Duodenal mucosa (tissue), 2 donors: ENCODE data around the gene ELMO1.

Experiments
- H3K27ac ChIP-seq: one replicate; pipeline ENCODE4 v1.7.0; 2013; ENCODE audit warnings: low read depth, low read length
- H3K27me3 ChIP-seq, 2 donors: one replicate each; pipeline ENCODE4 v1.7.0; 2013; ENCODE audit warnings: low read length in 2 of 2, control low read depth in 1 of 2; ENCODE audit not compliant: insufficient read depth in 2 of 2, control insufficient read depth in 1 of 2
- H3K36me3 ChIP-seq, 2 donors: one replicate each; pipeline ENCODE4 v1.7.0; 2013; ENCODE audit warnings: low read length in 2 of 2, control low read depth in 1 of 2; ENCODE audit not compliant: insufficient read depth in 2 of 2, control insufficient read depth in 1 of 2
- H3K4me1 ChIP-seq, 2 donors: one replicate each; pipeline ENCODE4 v1.7.0; 2013; ENCODE audit warnings: low read length in 2 of 2, control low read depth in 1 of 2; ENCODE audit not compliant: insufficient read depth in 2 of 2, control insufficient read depth in 1 of 2
- H3K4me3 ChIP-seq, 2 donors: one replicate each; pipeline ENCODE4 v1.7.0; 2013; ENCODE audit warnings: low read length in 2 of 2, low read depth in 1 of 2
- H3K9ac ChIP-seq, 2 donors: one replicate each; pipeline ENCODE4 v1.7.0; 2013; ENCODE audit warnings: low read length in 2 of 2, low read depth in 1 of 2
- H3K9me3 ChIP-seq, 2 donors: one replicate each; pipeline ENCODE4 v1.7.0; 2013; ENCODE audit warnings: low read length in 2 of 2, control low read depth in 1 of 2; ENCODE audit not compliant: control insufficient read depth in 1 of 2

ELMO1 gene

GRCh38 chr7:37352974-37353948 is 95.4 kb downstream of the ELMO1 start:
- Histone ChIP-seq H3K27ac (no peak overlapping the region), H3K4me3 (peak overlapping the region; percentile 58 to 70), H3K9me3 (no peaks in the 10 kb centered on the region), H3K27me3 (no peaks in the 10 kb centered on the region), H3K9ac (peak overlapping the region in 1 of 2 donors; percentile 60), H3K36me3 (no peaks in the 10 kb centered on the region), H3K4me1 (peaks cover 0 to 7% of the 10 kb centered on the region in 2 donors)

GRCh38 chr7:37352251-37352880 is 96.3 kb downstream of the ELMO1 start:
- Histone ChIP-seq H3K27ac (no peak overlapping the region), H3K9me3 (no peaks in the 10 kb centered on the region), H3K4me3 (peak overlapping the region in 1 of 2 donors; percentile 58), H3K27me3 (no peaks in the 10 kb centered on the region), H3K36me3 (no peaks in the 10 kb centered on the region), H3K9ac (peak overlapping the region in 1 of 2 donors; percentile 60), H3K4me1 (peaks cover 0 to 7% of the 10 kb centered on the region in 2 donors)

- H3K27ac ChIP-seq = no peak overlapping the region
- H3K9ac ChIP-seq = no peak overlapping the region
Observed at GRCh38 chr7:37351716-37352115, 96.9 kb downstream of the ELMO1 start.

GRCh38 chr7:37349979-37350590 is 98.6 kb downstream of the ELMO1 start:
- Histone ChIP-seq H3K9me3 (no peaks in the 10 kb centered on the region), H3K36me3 (no peaks in the 10 kb centered on the region), H3K4me1 (peaks cover 0 to 8% of the 10 kb centered on the region in 2 donors), H3K27ac (no peak overlapping the region), H3K9ac (no peak overlapping the region), H3K27me3 (no peaks in the 10 kb centered on the region), H3K4me3 (no peak overlapping the region)

More at GRCh38 chr7:37351716-37352115, 96.9 kb downstream of the ELMO1 start:
- H3K36me3 ChIP-seq = no peaks in the 10 kb centered on the region
- H3K9me3 ChIP-seq = no peaks in the 10 kb centered on the region
- H3K27me3 ChIP-seq = no peaks in the 10 kb centered on the region
- H3K4me1 ChIP-seq = peaks cover 0 to 7% of the 10 kb centered on the region in 2 donors
- H3K4me3 ChIP-seq = no peak overlapping the region

GRCh38 chr7:37348982-37349381 is 99.7 kb downstream of the ELMO1 start:
- H3K27ac ChIP-seq = no peak overlapping the region
- no peaks in the 10 kb centered on the region for H3K27me3 ChIP-seq
- no peaks in the 10 kb centered on the region for H3K36me3 ChIP-seq
- H3K9me3 ChIP-seq = no peaks in the 10 kb centered on the region
- H3K4me3 ChIP-seq = no peak overlapping the region
- H3K4me1 ChIP-seq = peaks cover 0 to 5% of the 10 kb centered on the region in 2 donors
- H3K9ac ChIP-seq = no peak overlapping the region

GRCh38 chr7:37346761-37347160 is 101.9 kb downstream of the ELMO1 start:
- Histone ChIP-seq H3K4me3 (no peak overlapping the region), H3K36me3 (no peaks in the 10 kb centered on the region), H3K9ac (no peak overlapping the region), H3K27ac (no peak overlapping the region), H3K4me1 (peaks cover 0 to 5% of the 10 kb centered on the region in 2 donors), H3K9me3 (no peaks in the 10 kb centered on the region), H3K27me3 (no peaks in the 10 kb centered on the region)

- H3K4me3 ChIP-seq = no peak overlapping the region
- no peak overlapping the region for H3K27ac ChIP-seq
- no peaks in the 10 kb centered on the region for H3K36me3 ChIP-seq
- H3K9me3 ChIP-seq = no peaks in the 10 kb centered on the region
- H3K27me3 ChIP-seq = no peaks in the 10 kb centered on the region
- H3K9ac ChIP-seq = peak overlapping the region in 1 of 2 donors; percentile 6
- peaks cover 0 to 5% of the 10 kb centered on the region in 2 donors for H3K4me1 ChIP-seq
Observed at GRCh38 chr7:37344886-37345579, 103.6 kb downstream of the ELMO1 start.

- Histone ChIP-seq H3K27ac (peak overlapping the region; percentile 8), H3K4me1 (peaks cover 0 to 5% of the 10 kb centered on the region in 2 donors), H3K9ac (peak overlapping the region; percentile 13 to 27), H3K4me3 (peak overlapping the region; percentile 55 to 60), H3K27me3 (no peaks in the 10 kb centered on the region), H3K9me3 (no peaks in the 10 kb centered on the region), H3K36me3 (no peaks in the 10 kb centered on the region)
Observed at GRCh38 chr7:37342688-37343471, 105.8 kb downstream of the ELMO1 start.

GRCh38 chr7:37342176-37342687 is 106.4 kb downstream of the ELMO1 start:
- Histone ChIP-seq H3K27ac (peak overlapping the region; percentile 8), H3K9ac (peak overlapping the region in 1 of 2 donors; percentile 13)

More at GRCh38 chr7:37342176-37342687, 106.4 kb downstream of the ELMO1 start:
- Histone ChIP-seq H3K9me3 (no peaks in the 10 kb centered on the region), H3K27me3 (no peaks in the 10 kb centered on the region), H3K4me1 (peaks cover 0 to 5% of the 10 kb centered on the region in 2 donors), H3K36me3 (no peaks in the 10 kb centered on the region), H3K4me3 (peak overlapping the region; percentile 55 to 60)
